SK-N-SH (cell line): ENCODE results near the gene PLGRKT. TPM values are rescaled to one million over a fixed set of nuclear protein-coding genes. Genes with fewer than 3 reads are reported as not detected.

Experiments used
- CTCF ChIA-PET: fragments of 300-600, 350-600 bp; formaldehyde crosslinking; extraction: SDS; loops from one replicate; lab custom pipeline; 2021; lab: Yijun Ruan, JAX
- POLR2A ChIA-PET: fragments of 350-600 bp; sonication (Branson Sonifier 250); formaldehyde crosslinking; extraction: SDS; loops from one replicate; lab custom pipeline; 2020; ENCODE audit warnings: antibody characterized with exemption, inconsistent platforms; lab: Yijun Ruan, JAX
- DNase-seq: peaks from one replicate; pipeline ENCODE4 v3.0.0; 2012
- H2AFZ ChIP-seq: fragments of 200-600 bp; sonication (generic); 2 replicates; pipeline ENCODE4 v1.8.1; 2016; ENCODE audit warnings: antibody characterized with exemption, mild to moderate bottlenecking, low read depth
- H3F3A ChIP-seq: fragments of 200-600 bp; sonication (generic); replicated peaks from 2 replicates; pipeline ENCODE3; 2016; ENCODE audit warnings: antibody characterized with exemption, mild to moderate bottlenecking; ENCODE audit not compliant: insufficient read depth
- H3K27ac ChIP-seq, 2 experiments: fragments of 200-500 bp in 1 of 2; fragments of 200-600 bp in 1 of 2; sonication (Bioruptor generic) in 1 of 2; sonication (generic), shearing (Covaris generic) in 1 of 2; 2 replicates each; pipeline versions ENCODE4 v1.5.1 to v1.6.1; 2014 to 2016; ENCODE audit warnings: low read depth in 2 of 2, inconsistent platforms in 1 of 2, low read length in 1 of 2, mild to moderate bottlenecking in 1 of 2, mixed read lengths in 1 of 2
- H3K27me3 ChIP-seq: fragments of 200-600 bp; sonication (generic), shearing (Covaris generic); 2 replicates; pipeline ENCODE4 v1.6.1; 2016; ENCODE audit warnings: mixed run types; ENCODE audit not compliant: insufficient read depth
- H3K36me3 ChIP-seq, 2 experiments: fragments of 200-500 bp in 1 of 2; fragments of 200-600 bp in 1 of 2; sonication (Bioruptor generic) in 1 of 2; sonication (generic) in 1 of 2; replicated peaks in 1 of 2; 2 replicates each; pipeline versions ENCODE3 to v1.5.1; 2014 to 2016; ENCODE audit warnings: low read length in 1 of 2, mild to moderate bottlenecking in 1 of 2; ENCODE audit not compliant: insufficient read depth in 2 of 2, control insufficient read depth in 1 of 2
- H3K4me1 ChIP-seq, 2 experiments: fragments of 200-500 bp in 1 of 2; fragments of 200-600 bp in 1 of 2; sonication (Bioruptor generic) in 1 of 2; sonication (generic), shearing (Covaris generic) in 1 of 2; 2 replicates each; pipeline versions ENCODE4 v1.5.1 to v1.6.1; 2014 to 2016; ENCODE audit warnings: low read depth in 1 of 2, low read length in 1 of 2, mixed run types in 1 of 2; ENCODE audit not compliant: insufficient read depth in 2 of 2, control insufficient read depth in 1 of 2
- H3K4me2 ChIP-seq: fragments of 200-600 bp; sonication (generic), shearing (Covaris generic); 2 replicates; pipeline ENCODE4 v1.6.1; 2017; ENCODE audit warnings: mixed run types
- H3K4me3 ChIP-seq, 2 experiments: fragments of 200-500 bp in 1 of 2; fragments of 200-600 bp in 1 of 2; sonication (Bioruptor generic) in 1 of 2; sonication (generic), shearing (Covaris generic) in 1 of 2; 2 replicates each; pipeline versions ENCODE4 v1.5.1 to v1.8.1; 2014 to 2016; ENCODE audit warnings: low read depth in 2 of 2, inconsistent platforms in 1 of 2, low read length in 1 of 2, mild to moderate bottlenecking in 1 of 2, mixed read lengths in 1 of 2, moderate library complexity in 1 of 2
- H3K79me2 ChIP-seq: fragments of 200-600 bp; sonication (generic); 2 replicates; pipeline ENCODE4 v1.8.1; 2017; ENCODE audit warnings: mild to moderate bottlenecking; ENCODE audit not compliant: insufficient read depth
- H3K9ac ChIP-seq: fragments of 200-600 bp; sonication (generic); 2 replicates; pipeline ENCODE4 v1.6.1; 2017; ENCODE audit warnings: mixed run types
- H3K9me2 ChIP-seq: fragments of 200-600 bp; sonication (generic); 2 replicates; pipeline ENCODE4 v1.6.1; 2017; ENCODE audit warnings: mixed run types
- H3K9me3 ChIP-seq: fragments of 200-600 bp; sonication (generic); 2 replicates; pipeline ENCODE4 v1.6.1; 2017; ENCODE audit warnings: mixed run types, mild to moderate bottlenecking, moderate library complexity
- H4K20me1 ChIP-seq: fragments of 200-600 bp; sonication (generic); 2 replicates; pipeline ENCODE4 v1.6.1; 2017; ENCODE audit warnings: mild to moderate bottlenecking, mixed run types; ENCODE audit not compliant: insufficient read depth
- CTCF ChIP-seq: fragments of 200-600 bp; sonication (generic); IDR thresholded peaks from 2 replicates; pipeline ENCODE4 v1.6.1; 2017; ENCODE audit warnings: antibody characterized with exemption, mild to moderate bottlenecking, moderate library complexity
- ELF1 ChIP-seq: IDR thresholded peaks from 2 replicates; pipeline ENCODE4 v1.4.0; 2012
- EZH2phosphoT487 ChIP-seq: fragments of 200-600 bp; sonication (generic); IDR thresholded peaks from 2 replicates; pipeline ENCODE4 v1.6.1; 2017; ENCODE audit warnings: low read depth, mixed run types, mild to moderate bottlenecking, antibody characterized with exemption, moderate library complexity, borderline replicate concordance
- GATA2 ChIP-seq: sonication (generic); formaldehyde crosslinking; IDR thresholded peaks from 2 replicates; pipeline ENCODE4 v1.5.0; 2020; ENCODE audit warnings: mild to moderate bottlenecking, missing genetic modification reagents
- MEF2A ChIP-seq: IDR thresholded peaks from 2 replicates; pipeline ENCODE4 v1.4.0; 2012; ENCODE audit warnings: low read depth, borderline replicate concordance
- MXI1 ChIP-seq: IDR thresholded peaks from 2 replicates; pipeline ENCODE4 v1.6.1; 2012; ENCODE audit warnings: mild to moderate bottlenecking, low read depth, low read length, improper control_type of control experiment
- NRF1 ChIP-seq: IDR thresholded peaks from 2 replicates; pipeline ENCODE4 v1.6.1; 2012; ENCODE audit warnings: low read depth, mild to moderate bottlenecking, low read length
- POLR2AphosphoS5 ChIP-seq: IDR thresholded peaks from 2 replicates; pipeline ENCODE4 v1.6.1; 2012; ENCODE audit warnings: low read depth, low read length
- RAD21 ChIP-seq: IDR thresholded peaks from 2 replicates; pipeline ENCODE4 v1.6.1; 2012; ENCODE audit warnings: mild to moderate bottlenecking, low read length
- RCOR1 ChIP-seq: fragments of 150-350 bp; IDR thresholded peaks from 2 replicates; pipeline ENCODE4 v1.6.1; 2017; ENCODE audit warnings: antibody characterized with exemption, low read length
- RFX5 ChIP-seq: IDR thresholded peaks from 2 replicates; pipeline ENCODE4 v1.6.1; 2012; ENCODE audit warnings: mild to moderate bottlenecking, improper control_type of control experiment, low read length
- RXRA ChIP-seq: IDR thresholded peaks from 2 replicates; pipeline ENCODE4 v1.4.0; 2012; ENCODE audit warnings: low read depth, mild to moderate bottlenecking, borderline replicate concordance
- SIN3A ChIP-seq: IDR thresholded peaks from 2 replicates; pipeline ENCODE4 v1.6.1; 2012; ENCODE audit warnings: low read depth, mild to moderate bottlenecking, low read length, moderate library complexity, borderline replicate concordance
- YY1 ChIP-seq: IDR thresholded peaks from 2 replicates; pipeline ENCODE4 v1.4.0; 2012; ENCODE audit warnings: low read depth, mild to moderate bottlenecking
- WGBS: methylation state at CpG from one replicate; pipeline ENCODE4 v1.1.6; 2017; ENCODE audit warnings: low lambda C conversion rate; 5-methylcytosine and 5-hydroxymethylcytosine counted together
- polyA plus RNA-seq, 3 experiments: library from polyadenylated mRNA; depleted of rRNA; stranded (reverse); fragments of >200 nt; gene quantifications; 2 replicates each; pipeline ENCODE4 v1.2.3, GENCODE V29; 2012
- TF ChIP-seq, protein P1 (sequence below): IDR thresholded peaks from 2 replicates; pipeline ENCODE4 v1.4.0; 2012; ENCODE audit warnings: low read depth, borderline replicate concordance
- TF ChIP-seq, protein P2 (sequence below): IDR thresholded peaks from 2 replicates; pipeline ENCODE4 v1.6.1; 2012; ENCODE audit warnings: mild to moderate bottlenecking, low read depth, low read length, moderate library complexity
- TF ChIP-seq, protein P3 (sequence below): IDR thresholded peaks from 2 replicates; pipeline ENCODE4; 2012

PLGRKT gene
- polyA plus RNA-seq, 1 of the 3 experiments (the other 2 are of a cell fraction): 11.4 TPM

DNA sequence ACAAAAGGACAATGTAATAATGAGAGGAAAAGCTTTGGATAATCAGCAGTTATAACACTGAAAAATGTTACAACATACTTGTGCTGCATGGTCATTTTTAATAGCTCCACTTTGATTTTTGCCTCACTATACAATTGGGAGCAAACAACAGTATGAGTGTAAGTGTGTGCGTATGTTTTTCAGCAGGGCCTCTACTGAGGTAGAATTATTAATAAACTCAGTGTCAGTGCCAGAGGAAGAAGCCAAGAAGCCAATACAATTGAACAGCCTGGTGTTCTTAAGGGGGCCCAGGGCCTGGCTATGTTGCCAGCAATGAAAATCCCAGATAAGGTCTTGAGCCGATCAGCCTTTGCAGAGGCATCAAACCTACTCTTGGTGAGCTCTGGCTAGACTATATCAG, 81.9 kb downstream of the PLGRKT start:
- TF ChIP-seq SIN3A (no peak), MXI1 (no peak), RCOR1 (no peak), POLR2AphosphoS5 (no peak), CTCF (no peak), RAD21 (no peak), RXRA (no peak), MEF2A (no peak), RFX5 (no peak), NRF1 (no peak), YY1 (no peak), GATA2 (no peak), EZH2phosphoT487 (no peak), ELF1 (no peak)
- TF ChIP-seq, protein P1, sequence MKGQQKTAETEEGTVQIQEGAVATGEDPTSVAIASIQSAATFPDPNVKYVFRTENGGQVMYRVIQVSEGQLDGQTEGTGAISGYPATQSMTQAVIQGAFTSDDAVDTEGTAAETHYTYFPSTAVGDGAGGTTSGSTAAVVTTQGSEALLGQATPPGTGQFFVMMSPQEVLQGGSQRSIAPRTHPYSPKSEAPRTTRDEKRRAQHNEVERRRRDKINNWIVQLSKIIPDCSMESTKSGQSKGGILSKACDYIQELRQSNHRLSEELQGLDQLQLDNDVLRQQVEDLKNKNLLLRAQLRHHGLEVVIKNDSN: no peak
- TF ChIP-seq, protein P2, sequence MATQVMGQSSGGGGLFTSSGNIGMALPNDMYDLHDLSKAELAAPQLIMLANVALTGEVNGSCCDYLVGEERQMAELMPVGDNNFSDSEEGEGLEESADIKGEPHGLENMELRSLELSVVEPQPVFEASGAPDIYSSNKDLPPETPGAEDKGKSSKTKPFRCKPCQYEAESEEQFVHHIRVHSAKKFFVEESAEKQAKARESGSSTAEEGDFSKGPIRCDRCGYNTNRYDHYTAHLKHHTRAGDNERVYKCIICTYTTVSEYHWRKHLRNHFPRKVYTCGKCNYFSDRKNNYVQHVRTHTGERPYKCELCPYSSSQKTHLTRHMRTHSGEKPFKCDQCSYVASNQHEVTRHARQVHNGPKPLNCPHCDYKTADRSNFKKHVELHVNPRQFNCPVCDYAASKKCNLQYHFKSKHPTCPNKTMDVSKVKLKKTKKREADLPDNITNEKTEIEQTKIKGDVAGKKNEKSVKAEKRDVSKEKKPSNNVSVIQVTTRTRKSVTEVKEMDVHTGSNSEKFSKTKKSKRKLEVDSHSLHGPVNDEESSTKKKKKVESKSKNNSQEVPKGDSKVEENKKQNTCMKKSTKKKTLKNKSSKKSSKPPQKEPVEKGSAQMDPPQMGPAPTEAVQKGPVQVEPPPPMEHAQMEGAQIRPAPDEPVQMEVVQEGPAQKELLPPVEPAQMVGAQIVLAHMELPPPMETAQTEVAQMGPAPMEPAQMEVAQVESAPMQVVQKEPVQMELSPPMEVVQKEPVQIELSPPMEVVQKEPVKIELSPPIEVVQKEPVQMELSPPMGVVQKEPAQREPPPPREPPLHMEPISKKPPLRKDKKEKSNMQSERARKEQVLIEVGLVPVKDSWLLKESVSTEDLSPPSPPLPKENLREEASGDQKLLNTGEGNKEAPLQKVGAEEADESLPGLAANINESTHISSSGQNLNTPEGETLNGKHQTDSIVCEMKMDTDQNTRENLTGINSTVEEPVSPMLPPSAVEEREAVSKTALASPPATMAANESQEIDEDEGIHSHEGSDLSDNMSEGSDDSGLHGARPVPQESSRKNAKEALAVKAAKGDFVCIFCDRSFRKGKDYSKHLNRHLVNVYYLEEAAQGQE: no peak
- TF ChIP-seq, protein P3, sequence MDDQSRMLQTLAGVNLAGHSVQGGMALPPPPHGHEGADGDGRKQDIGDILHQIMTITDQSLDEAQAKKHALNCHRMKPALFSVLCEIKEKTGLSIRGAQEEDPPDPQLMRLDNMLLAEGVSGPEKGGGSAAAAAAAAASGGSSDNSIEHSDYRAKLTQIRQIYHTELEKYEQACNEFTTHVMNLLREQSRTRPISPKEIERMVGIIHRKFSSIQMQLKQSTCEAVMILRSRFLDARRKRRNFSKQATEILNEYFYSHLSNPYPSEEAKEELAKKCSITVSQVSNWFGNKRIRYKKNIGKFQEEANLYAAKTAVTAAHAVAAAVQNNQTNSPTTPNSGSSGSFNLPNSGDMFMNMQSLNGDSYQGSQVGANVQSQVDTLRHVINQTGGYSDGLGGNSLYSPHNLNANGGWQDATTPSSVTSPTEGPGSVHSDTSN: no peak
- H3K27me3 ChIP-seq: no peaks in the 10 kb centered on the region
- POLR2A ChIA-PET: no interaction called here
- H2AFZ ChIP-seq: no peak overlapping the region
- H3K9me3 ChIP-seq: no peaks in the 10 kb centered on the region
- no peak overlapping the region for H3K27ac ChIP-seq
- H3K79me2 ChIP-seq: no peaks in the 10 kb centered on the region
- peaks cover 0 to 11% of the 10 kb centered on the region in 2 experiments; a peak in 2 of 4 replicates for H3K4me1 ChIP-seq
- H3F3A ChIP-seq: no peaks in the 10 kb centered on the region
- no peak overlapping the region for H3K4me3 ChIP-seq
- CTCF ChIA-PET: interaction anchor here (0.6 to 1.2 kb wide), 3 partner anchors 18 to 597 kb away, joined by 3 read pairs; no protein-coding TSS in a partner anchor
- no peaks in the 10 kb centered on the region for H3K9me2 ChIP-seq
- peaks cover 0 to 10% of the 10 kb centered on the region in 2 experiments for H3K36me3 ChIP-seq
- DNase-seq: no peak
- H3K4me2 ChIP-seq: no peak overlapping the region
- 98% methylated on average over 2 of the region's 2 CpGs for WGBS
- no peaks in the 10 kb centered on the region for H4K20me1 ChIP-seq
- H3K9ac ChIP-seq: no peak overlapping the region
